ENCODE measurements around the gene OVCH1.

OVCH1 gene

DNA sequence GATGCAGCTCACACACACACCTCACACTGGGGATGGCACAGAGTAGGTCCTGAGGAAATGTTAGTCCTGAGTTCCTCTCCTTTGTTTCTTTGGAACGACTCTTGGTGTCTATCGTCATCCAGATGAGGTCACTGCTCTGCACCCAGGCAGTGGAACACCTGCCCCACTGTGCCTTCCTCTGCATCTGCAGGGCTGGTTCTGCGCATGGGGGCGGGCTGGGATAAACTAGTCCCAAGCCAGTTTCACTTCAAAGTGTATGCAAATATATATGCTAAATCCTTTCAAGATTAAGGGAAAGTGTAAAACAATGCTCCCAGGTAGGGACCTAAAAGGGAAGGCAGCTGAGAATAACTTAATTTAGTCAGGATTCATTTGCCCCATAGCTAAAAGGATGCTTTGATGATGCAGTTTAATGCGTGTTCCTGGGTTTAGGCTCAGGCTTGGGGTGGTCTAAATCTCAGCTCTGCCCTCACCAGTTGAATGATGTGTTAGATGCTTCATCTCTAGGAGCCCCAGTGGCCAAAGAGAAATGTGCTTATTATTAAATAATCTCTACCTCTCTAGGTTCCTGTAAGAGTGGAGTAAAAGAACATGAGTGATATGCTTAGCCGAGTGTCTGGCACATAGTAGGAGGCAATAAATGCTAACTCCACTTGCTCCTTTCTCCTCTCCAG is 47.1 kb upstream of the OVCH1 start:
- Histone ChIP-seq H3K9ac (no peak overlapping the region), H3K4me2 (peak overlapping the region; percentile 36; the same call in 1 of the 2 replicates)

DNA sequence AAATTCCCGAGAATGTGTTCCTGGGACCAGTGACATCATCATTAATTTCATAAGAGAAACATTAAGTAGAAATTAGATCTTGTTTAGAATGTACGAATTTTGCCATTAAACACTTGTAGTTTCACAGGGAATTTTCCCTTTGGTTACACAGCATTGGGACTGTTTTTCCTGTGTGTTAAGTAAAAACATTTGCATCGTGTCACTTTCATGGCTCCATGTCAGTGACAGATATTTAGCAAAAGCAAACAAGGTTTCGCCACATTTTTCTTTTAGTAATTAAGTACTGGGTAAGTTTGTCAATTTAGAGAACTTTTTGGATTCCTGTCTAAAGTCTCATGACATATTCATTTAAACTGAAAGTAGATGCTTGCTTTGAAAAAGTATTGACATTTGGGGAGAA is 45.5 kb upstream of the OVCH1 start:
- Histone ChIP-seq H3K27ac (no peak overlapping the region), H4K20me1 (ENCODE audit: insufficient read depth) (no peaks in the 10 kb centered on the region), H2AFZ (ENCODE audit: low read depth) (no peak overlapping the region), H3K9ac (no peak overlapping the region), H3K4me3 (IDR thresholded peaks at IDR 0.05; ENCODE audit: insufficient read depth, low read depth, low read length) (no peak overlapping the region), H3K79me2 (ENCODE audit: insufficient read depth, low read depth) (no peaks in the 10 kb centered on the region), H3K4me2 (no peak overlapping the region), H3K4me1 (ENCODE audit: low read depth, poor library complexity, severe bottlenecking) (peaks cover 28% of the 10 kb centered on the region), H3K36me3 (ENCODE audit: insufficient read depth) (no peaks in the 10 kb centered on the region), H3K27me3 (ENCODE audit: insufficient read depth, low read depth) (no peaks in the 10 kb centered on the region)
- no peak for TF ChIP-seq CTCF (conservative IDR thresholded peaks at IDR 0.05; ENCODE audit: low read depth, low read length)

More for the DNA sequence above, 47.1 kb upstream of the OVCH1 start:
- Histone ChIP-seq H4K20me1 (ENCODE audit: insufficient read depth) (no peaks in the 10 kb centered on the region), H3K4me1 (ENCODE audit: low read depth, poor library complexity, severe bottlenecking) (peaks cover 28% of the 10 kb centered on the region), H3K27ac (peak overlapping the region; percentile 48; the same call in 1 of the 2 replicates), H3K36me3 (ENCODE audit: insufficient read depth) (no peaks in the 10 kb centered on the region), H3K79me2 (ENCODE audit: insufficient read depth, low read depth) (no peaks in the 10 kb centered on the region), H3K4me3 (IDR thresholded peaks at IDR 0.05; ENCODE audit: insufficient read depth, low read depth, low read length) (no peak overlapping the region), H3K27me3 (ENCODE audit: insufficient read depth, low read depth) (no peaks in the 10 kb centered on the region), H2AFZ (ENCODE audit: low read depth) (no peak overlapping the region)
- TF ChIP-seq CTCF (conservative IDR thresholded peaks at IDR 0.05; ENCODE audit: low read depth, low read length), result no peak

- Histone ChIP-seq H2AFZ (ENCODE audit: low read depth) (no peak overlapping the region), H3K36me3 (ENCODE audit: insufficient read depth) (no peaks in the 10 kb centered on the region), H3K4me3 (IDR thresholded peaks at IDR 0.05; ENCODE audit: insufficient read depth, low read depth, low read length) (no peak overlapping the region), H3K79me2 (ENCODE audit: insufficient read depth, low read depth) (no peaks in the 10 kb centered on the region), H3K9ac (no peak overlapping the region), H3K27ac (no peak overlapping the region), H4K20me1 (ENCODE audit: insufficient read depth) (no peaks in the 10 kb centered on the region), H3K4me1 (ENCODE audit: low read depth, poor library complexity, severe bottlenecking) (no peaks in the 10 kb centered on the region), H3K4me2 (no peak overlapping the region), H3K27me3 (ENCODE audit: insufficient read depth, low read depth) (no peaks in the 10 kb centered on the region)
- TF ChIP-seq CTCF (conservative IDR thresholded peaks at IDR 0.05; ENCODE audit: low read depth, low read length), result no peak
Measured at GRCh38 chr12:29537298-29537697, 39.8 kb upstream of the OVCH1 start.

DNA sequence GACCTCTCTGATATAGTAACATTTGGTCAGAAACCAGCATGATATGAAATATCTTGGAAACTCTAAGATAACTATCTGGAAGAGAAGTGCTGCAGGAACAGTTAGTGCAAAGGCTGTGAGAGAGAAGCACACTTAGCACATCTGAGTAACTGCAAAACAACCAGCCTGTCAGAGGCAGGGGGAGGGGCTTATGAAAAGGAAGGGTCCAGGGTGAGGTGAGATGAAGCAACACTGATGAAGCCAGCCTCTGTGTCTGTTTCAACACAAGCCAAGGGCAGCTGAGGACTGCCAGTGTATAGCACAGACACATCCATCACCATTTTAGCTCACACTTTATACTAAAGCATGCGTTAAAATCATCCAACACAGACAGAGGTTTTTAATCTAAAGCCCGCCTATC is 37.4 kb upstream of the OVCH1 start:
- H3K9ac ChIP-seq, result no peak overlapping the region
- no peak overlapping the region for H2AFZ ChIP-seq (ENCODE audit: low read depth)
- H3K4me2 ChIP-seq, result no peak overlapping the region
- no peak overlapping the region for H3K27ac ChIP-seq
- H4K20me1 ChIP-seq (ENCODE audit: insufficient read depth), result no peaks in the 10 kb centered on the region
- no peak overlapping the region for H3K4me3 ChIP-seq (IDR thresholded peaks at IDR 0.05; ENCODE audit: insufficient read depth, low read depth, low read length)
- no peaks in the 10 kb centered on the region for H3K79me2 ChIP-seq (ENCODE audit: insufficient read depth, low read depth)
- H3K27me3 ChIP-seq (ENCODE audit: insufficient read depth, low read depth), result no peaks in the 10 kb centered on the region
- no peaks in the 10 kb centered on the region for H3K4me1 ChIP-seq (ENCODE audit: low read depth, poor library complexity, severe bottlenecking)
- no peaks in the 10 kb centered on the region for H3K36me3 ChIP-seq (ENCODE audit: insufficient read depth)
- TF ChIP-seq CTCF (conservative IDR thresholded peaks at IDR 0.05; ENCODE audit: low read depth, low read length), result no peak

Data from KMS-11 (cell line).